ENCODE data around the gene GALNT7.

DNA sequence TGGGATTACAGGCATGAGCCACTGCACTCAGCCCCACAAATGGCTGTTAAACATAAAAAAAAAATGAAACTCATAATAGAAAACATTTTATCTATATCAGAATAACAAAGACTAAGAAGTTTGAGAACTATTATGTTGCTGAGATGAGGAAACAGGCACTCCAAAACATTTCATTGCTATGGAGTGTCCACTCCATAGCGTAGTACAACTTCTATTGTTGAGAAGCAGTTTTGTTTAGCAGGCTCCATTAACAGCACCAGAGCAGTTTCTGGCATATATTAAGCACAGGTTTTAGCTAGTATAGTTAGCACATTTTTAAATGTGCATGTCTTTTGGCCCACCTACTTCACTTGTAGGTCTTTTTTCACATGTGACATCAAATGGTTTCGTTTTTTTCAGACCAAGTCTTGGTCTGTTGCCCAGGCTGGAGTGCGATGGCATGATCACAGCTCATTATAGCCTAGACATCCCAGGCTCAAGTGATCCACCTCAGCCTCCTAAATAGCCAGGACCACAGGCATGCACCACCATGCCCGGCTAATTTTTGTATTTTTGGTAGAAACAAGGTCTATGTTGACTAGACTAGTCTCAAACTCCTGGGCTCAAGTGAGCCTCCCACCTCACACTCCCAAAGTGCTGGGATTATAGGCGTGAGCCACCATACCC is 159.8 kb downstream of the GALNT7 start:
- TF ChIP-seq POLR2A (IDR thresholded peaks at IDR 0.05; ENCODE audit: extremely low read depth, insufficient read length): no peak
- TF ChIP-seq, protein P1, sequence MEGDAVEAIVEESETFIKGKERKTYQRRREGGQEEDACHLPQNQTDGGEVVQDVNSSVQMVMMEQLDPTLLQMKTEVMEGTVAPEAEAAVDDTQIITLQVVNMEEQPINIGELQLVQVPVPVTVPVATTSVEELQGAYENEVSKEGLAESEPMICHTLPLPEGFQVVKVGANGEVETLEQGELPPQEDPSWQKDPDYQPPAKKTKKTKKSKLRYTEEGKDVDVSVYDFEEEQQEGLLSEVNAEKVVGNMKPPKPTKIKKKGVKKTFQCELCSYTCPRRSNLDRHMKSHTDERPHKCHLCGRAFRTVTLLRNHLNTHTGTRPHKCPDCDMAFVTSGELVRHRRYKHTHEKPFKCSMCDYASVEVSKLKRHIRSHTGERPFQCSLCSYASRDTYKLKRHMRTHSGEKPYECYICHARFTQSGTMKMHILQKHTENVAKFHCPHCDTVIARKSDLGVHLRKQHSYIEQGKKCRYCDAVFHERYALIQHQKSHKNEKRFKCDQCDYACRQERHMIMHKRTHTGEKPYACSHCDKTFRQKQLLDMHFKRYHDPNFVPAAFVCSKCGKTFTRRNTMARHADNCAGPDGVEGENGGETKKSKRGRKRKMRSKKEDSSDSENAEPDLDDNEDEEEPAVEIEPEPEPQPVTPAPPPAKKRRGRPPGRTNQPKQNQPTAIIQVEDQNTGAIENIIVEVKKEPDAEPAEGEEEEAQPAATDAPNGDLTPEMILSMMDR (IDR thresholded peaks at IDR 0.05; ENCODE audit: low read depth, low read length): no peak
- TF ChIP-seq, protein P2, sequence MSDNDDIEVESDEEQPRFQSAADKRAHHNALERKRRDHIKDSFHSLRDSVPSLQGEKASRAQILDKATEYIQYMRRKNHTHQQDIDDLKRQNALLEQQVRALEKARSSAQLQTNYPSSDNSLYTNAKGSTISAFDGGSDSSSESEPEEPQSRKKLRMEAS (IDR thresholded peaks at IDR 0.05; ENCODE audit: low read depth, low read length): no peak
- TF ChIP-seq MYC (IDR thresholded peaks at IDR 0.05; ENCODE audit: low read depth, low read length): no peak
